Astrocyte (in vitro differentiated cells and primary cell): ENCODE data around the gene MPRIP. TPM values are rescaled to one million over a fixed set of nuclear protein-coding genes. Genes with fewer than 3 reads are reported as not detected.
A peak's percentile ranks its signal among the peaks of the same experiment; 100 is the strongest.

Experiments
- DNase-seq: peaks from one replicate; pipeline ENCODE4 v3.0.0-alpha.2; 2010; ENCODE audit warnings: low read depth
- FAIRE-seq: peaks from 2 replicates; lab custom pipeline; 2011; peaks lifted over from hg19 to GRCh38; lab: Jason Lieb, UNC
- H2AFZ ChIP-seq: 2 replicates; pipeline ENCODE4 v1.6.0; 2012; ENCODE audit warnings: low read depth, low read length, inconsistent platforms
- H3K27ac ChIP-seq: 2 replicates; pipeline ENCODE4 v1.5.1; 2011; ENCODE audit warnings: low read depth, low read length, inconsistent platforms
- H3K27me3 ChIP-seq: 2 replicates; pipeline ENCODE4 v1.6.0; 2011; ENCODE audit warnings: low read length, inconsistent platforms; ENCODE audit not compliant: insufficient read depth
- H3K36me3 ChIP-seq: 2 replicates; pipeline ENCODE4 v1.5.1; 2011; ENCODE audit warnings: low read length, inconsistent platforms; ENCODE audit not compliant: insufficient read depth
- H3K4me1 ChIP-seq: 2 replicates; pipeline ENCODE4 v1.5.1; 2011; ENCODE audit warnings: low read length, inconsistent platforms; ENCODE audit not compliant: insufficient read depth
- H3K4me2 ChIP-seq: 2 replicates; pipeline ENCODE4 v1.6.0; 2012; ENCODE audit warnings: low read length, inconsistent platforms
- H3K4me3 ChIP-seq: 2 replicates; pipeline ENCODE4 v1.5.1; 2011; ENCODE audit warnings: low read depth, mild to moderate bottlenecking, low read length, inconsistent platforms; ENCODE audit not compliant: insufficient read depth
- H3K79me2 ChIP-seq: 2 replicates; pipeline ENCODE4 v1.6.0; 2012; ENCODE audit warnings: mild to moderate bottlenecking, low read length, inconsistent platforms; ENCODE audit not compliant: insufficient read depth
- H3K9ac ChIP-seq: 2 replicates; pipeline ENCODE4 v1.6.0; 2012; ENCODE audit warnings: mild to moderate bottlenecking, low read length, inconsistent platforms
- H3K9me3 ChIP-seq: 2 replicates; pipeline ENCODE4 v1.5.1; 2012; ENCODE audit warnings: low read depth, mild to moderate bottlenecking, low read length, inconsistent platforms; ENCODE audit not compliant: insufficient read depth
- H4K20me1 ChIP-seq: 2 replicates; pipeline ENCODE4 v1.6.0; 2012; ENCODE audit warnings: low read length, inconsistent platforms; ENCODE audit not compliant: insufficient read depth
- H3K27ac Mint-ChIP-seq: one replicate; pipeline ENCODE4 v1.8.0; 2021; ENCODE audit warnings: mild to moderate bottlenecking, mixed read lengths; ENCODE audit not compliant: unreplicated experiment
- H3K27me3 Mint-ChIP-seq: one replicate; pipeline ENCODE4 v1.8.0; 2021; ENCODE audit warnings: low read depth, mixed read lengths; ENCODE audit not compliant: unreplicated experiment
- H3K36me3 Mint-ChIP-seq: one replicate; pipeline ENCODE4 v1.8.0; 2021; ENCODE audit warnings: low read depth, mixed read lengths; ENCODE audit not compliant: unreplicated experiment
- H3K4me1 Mint-ChIP-seq: one replicate; pipeline ENCODE4 v1.8.0; 2021; ENCODE audit warnings: low read depth, mixed read lengths; ENCODE audit not compliant: unreplicated experiment
- H3K4me3 Mint-ChIP-seq: one replicate; pipeline ENCODE4 v1.8.0; 2021; ENCODE audit warnings: mild to moderate bottlenecking, moderate library complexity, mixed read lengths; ENCODE audit not compliant: unreplicated experiment
- H3K9me3 Mint-ChIP-seq: one replicate; pipeline ENCODE4 v1.8.0; 2021; ENCODE audit warnings: mild to moderate bottlenecking, mixed read lengths; ENCODE audit not compliant: unreplicated experiment
- EZH2 ChIP-seq: IDR thresholded peaks from 2 replicates; pipeline ENCODE4 v1.6.1; 2012; ENCODE audit warnings: mild to moderate bottlenecking, low read length, inconsistent platforms; ENCODE audit not compliant: insufficient read depth
- total RNA-seq: library from RNA; stranded (reverse); gene quantifications from 2 replicates; pipeline ENCODE4 v1.2.1, GENCODE V29; 2021
- TF ChIP-seq, protein P1 (sequence below): IDR thresholded peaks from 2 replicates; pipeline ENCODE4 v1.5.1; 2011; ENCODE audit warnings: low read depth, mild to moderate bottlenecking, inconsistent platforms, low read length, moderate library complexity; ENCODE audit not compliant: insufficient read depth

The MPRIP gene
- total RNA-seq, 1 donor from 2014 or later, result 176 TPM

- H3K27me3 ChIP-seq, result no peaks in the 10 kb centered on the region
- no peak overlapping the region for H2AFZ ChIP-seq
- peaks cover 13% of the 10 kb centered on the region for H3K4me1 ChIP-seq
- no peaks in the 10 kb centered on the region for H3K9me3 Mint-ChIP-seq
- no peak overlapping the region for H3K9ac ChIP-seq
- no peaks in the 10 kb centered on the region for H3K36me3 ChIP-seq
- peak overlapping the region; percentile 18 for H3K27ac Mint-ChIP-seq
- no peak overlapping the region for H3K27ac ChIP-seq
- H3K4me3 Mint-ChIP-seq, result no peak overlapping the region
- no peaks in the 10 kb centered on the region for H3K9me3 ChIP-seq
- TF ChIP-seq, protein P1, sequence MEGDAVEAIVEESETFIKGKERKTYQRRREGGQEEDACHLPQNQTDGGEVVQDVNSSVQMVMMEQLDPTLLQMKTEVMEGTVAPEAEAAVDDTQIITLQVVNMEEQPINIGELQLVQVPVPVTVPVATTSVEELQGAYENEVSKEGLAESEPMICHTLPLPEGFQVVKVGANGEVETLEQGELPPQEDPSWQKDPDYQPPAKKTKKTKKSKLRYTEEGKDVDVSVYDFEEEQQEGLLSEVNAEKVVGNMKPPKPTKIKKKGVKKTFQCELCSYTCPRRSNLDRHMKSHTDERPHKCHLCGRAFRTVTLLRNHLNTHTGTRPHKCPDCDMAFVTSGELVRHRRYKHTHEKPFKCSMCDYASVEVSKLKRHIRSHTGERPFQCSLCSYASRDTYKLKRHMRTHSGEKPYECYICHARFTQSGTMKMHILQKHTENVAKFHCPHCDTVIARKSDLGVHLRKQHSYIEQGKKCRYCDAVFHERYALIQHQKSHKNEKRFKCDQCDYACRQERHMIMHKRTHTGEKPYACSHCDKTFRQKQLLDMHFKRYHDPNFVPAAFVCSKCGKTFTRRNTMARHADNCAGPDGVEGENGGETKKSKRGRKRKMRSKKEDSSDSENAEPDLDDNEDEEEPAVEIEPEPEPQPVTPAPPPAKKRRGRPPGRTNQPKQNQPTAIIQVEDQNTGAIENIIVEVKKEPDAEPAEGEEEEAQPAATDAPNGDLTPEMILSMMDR, result no peak
- H3K4me1 Mint-ChIP-seq, result peaks cover 5% of the 10 kb centered on the region
- no peaks in the 10 kb centered on the region for H4K20me1 ChIP-seq
- DNase-seq (no peak), FAIRE-seq (no peak)
- no peaks in the 10 kb centered on the region for H3K79me2 ChIP-seq
- H3K4me3 ChIP-seq, result no peak overlapping the region
- H3K27me3 Mint-ChIP-seq, result no peaks in the 10 kb centered on the region
- no peak overlapping the region for H3K4me2 ChIP-seq
- H3K36me3 Mint-ChIP-seq, result no peaks in the 10 kb centered on the region
Measured at GRCh38 chr17:17022011-17022410, 20.2 kb upstream of the MPRIP start.

DNA sequence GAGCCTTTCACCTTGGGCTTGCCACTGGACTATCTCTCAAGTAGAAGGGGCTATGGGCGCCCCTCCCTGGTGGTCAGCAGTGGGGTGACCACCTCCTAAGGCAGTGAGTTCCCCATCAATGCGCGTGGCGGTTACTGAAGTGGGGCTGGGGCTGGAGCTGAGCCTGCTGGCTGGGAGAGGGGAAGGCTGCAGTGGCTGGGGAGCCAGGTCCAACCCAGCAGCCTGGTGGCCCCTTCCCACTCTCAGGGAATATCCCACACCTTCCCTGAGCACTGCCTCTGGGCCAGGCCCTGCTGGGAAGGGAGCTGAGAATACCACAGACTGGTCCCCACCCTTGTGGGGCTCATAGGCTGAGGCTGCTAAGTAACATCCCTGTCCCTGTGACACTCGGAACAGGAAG is 19.8 kb upstream of the MPRIP start:
- H3K27ac Mint-ChIP-seq, result peak overlapping the region; percentile 18
- TF ChIP-seq, protein P1, result no peak
- no peak for TF ChIP-seq EZH2
- H3K4me3 ChIP-seq, result no peak overlapping the region
- DNase-seq (no peak), FAIRE-seq (no peak)
- H3K27ac ChIP-seq, result no peak overlapping the region
- H3K79me2 ChIP-seq, result no peaks in the 10 kb centered on the region
- no peak overlapping the region for H3K4me2 ChIP-seq
- no peaks in the 10 kb centered on the region for H3K36me3 ChIP-seq
- H3K4me1 Mint-ChIP-seq, result peaks cover 5% of the 10 kb centered on the region
- H3K4me3 Mint-ChIP-seq, result no peak overlapping the region
- H3K27me3 ChIP-seq, result no peaks in the 10 kb centered on the region
- H4K20me1 ChIP-seq, result no peaks in the 10 kb centered on the region
- peaks cover 14% of the 10 kb centered on the region for H3K4me1 ChIP-seq
- no peak overlapping the region for H2AFZ ChIP-seq
- H3K27me3 Mint-ChIP-seq, result no peaks in the 10 kb centered on the region
- no peaks in the 10 kb centered on the region for H3K36me3 Mint-ChIP-seq
- H3K9me3 Mint-ChIP-seq, result no peaks in the 10 kb centered on the region
- H3K9me3 ChIP-seq, result no peaks in the 10 kb centered on the region
- H3K9ac ChIP-seq, result no peak overlapping the region

GRCh38 chr17:17024778-17025300 is 17.4 kb upstream of the MPRIP start:
- H3K4me1 ChIP-seq, result peaks cover 29% of the 10 kb centered on the region
- DNase-seq, result no peak
- Mint-ChIP-seq H3K4me1 (peaks cover 16% of the 10 kb centered on the region), H3K36me3 (no peaks in the 10 kb centered on the region), H3K9me3 (no peaks in the 10 kb centered on the region), H3K27me3 (peaks cover 2% of the 10 kb centered on the region), H3K27ac (no peak overlapping the region), H3K4me3 (no peak overlapping the region)
- no peaks in the 10 kb centered on the region for H4K20me1 ChIP-seq
- H3K4me3 ChIP-seq, result no peak overlapping the region
- TF ChIP-seq, protein P1, result no peak
- no peak for TF ChIP-seq EZH2
- no peak overlapping the region for H3K4me2 ChIP-seq
- no peaks in the 10 kb centered on the region for H3K79me2 ChIP-seq
- no peaks in the 10 kb centered on the region for H3K9me3 ChIP-seq
- no peak for FAIRE-seq
- H3K27ac ChIP-seq, result no peak overlapping the region
- H2AFZ ChIP-seq, result no peak overlapping the region
- no peaks in the 10 kb centered on the region for H3K36me3 ChIP-seq
- no peaks in the 10 kb centered on the region for H3K27me3 ChIP-seq
- H3K9ac ChIP-seq, result no peak overlapping the region
